ENCODE data around the gene PXN.

PXN gene

GRCh38 chr12:120172053-120172452 lies 93.5 kb downstream of the PXN start:
- no peak for DNase-seq (ENCODE audit: low read depth)

- no peak for DNase-seq (ENCODE audit: low read depth)
Measured at GRCh38 chr12:120170631-120171030, 94.9 kb downstream of the PXN start.

GRCh38 chr12:120169946-120170345 lies 95.6 kb downstream of the PXN start:
- DNase-seq (ENCODE audit: low read depth) = no peak

GRCh38 chr12:120168337-120168736 lies 97.2 kb downstream of the PXN start:
- DNase-seq (ENCODE audit: low read depth) = no peak

- DNase-seq (ENCODE audit: low read depth) = no peak
Measured at GRCh38 chr12:120167529-120168095, 97.9 kb downstream of the PXN start.

GRCh38 chr12:120164293-120164692 lies 101.2 kb downstream of the PXN start:
- no peak for DNase-seq (ENCODE audit: low read depth)

GRCh38 chr12:120162763-120163162 lies 102.8 kb downstream of the PXN start:
- no peak for DNase-seq (ENCODE audit: low read depth)

- no peak for DNase-seq (ENCODE audit: low read depth)
Measured at GRCh38 chr12:120161852-120162251, 103.7 kb downstream of the PXN start.

All from stimulated activated CD8-positive, alpha-beta memory T cell treated with anti-CD3 and anti-CD28 coated beads, Interleukin-15, amount 100 ng/mL, for 1 hour (primary cell).